Pulmonary artery endothelial cell (primary cell): ENCODE data around the gene LONP1. TPM values are rescaled to one million over a fixed set of nuclear protein-coding genes. Genes with fewer than 3 reads are reported as not detected.
"Not testable (repeated sequence)": the region's sequence is repeated elsewhere in the genome, so short reads cannot be mapped to it uniquely, and the experiment has no call there.

Source experiments
- DNase-seq: peaks from one replicate; pipeline ENCODE4 v3.0.0-alpha.2; 2011; ENCODE audit warnings: low read depth, low spot score
- total RNA-seq: library from RNA; depleted of rRNA; stranded (reverse); fragments of >200 nt; gene quantifications from 2 replicates; pipeline ENCODE4 v1.2.3, GENCODE V29; 2014

Gene LONP1
- total RNA-seq, 1 donor from 2014 or later, result 116 TPM

- no peak for DNase-seq
These were observed 25.6 kb downstream of the LONP1 start for GRCh38 chr19:5694167-5694955.

DNA sequence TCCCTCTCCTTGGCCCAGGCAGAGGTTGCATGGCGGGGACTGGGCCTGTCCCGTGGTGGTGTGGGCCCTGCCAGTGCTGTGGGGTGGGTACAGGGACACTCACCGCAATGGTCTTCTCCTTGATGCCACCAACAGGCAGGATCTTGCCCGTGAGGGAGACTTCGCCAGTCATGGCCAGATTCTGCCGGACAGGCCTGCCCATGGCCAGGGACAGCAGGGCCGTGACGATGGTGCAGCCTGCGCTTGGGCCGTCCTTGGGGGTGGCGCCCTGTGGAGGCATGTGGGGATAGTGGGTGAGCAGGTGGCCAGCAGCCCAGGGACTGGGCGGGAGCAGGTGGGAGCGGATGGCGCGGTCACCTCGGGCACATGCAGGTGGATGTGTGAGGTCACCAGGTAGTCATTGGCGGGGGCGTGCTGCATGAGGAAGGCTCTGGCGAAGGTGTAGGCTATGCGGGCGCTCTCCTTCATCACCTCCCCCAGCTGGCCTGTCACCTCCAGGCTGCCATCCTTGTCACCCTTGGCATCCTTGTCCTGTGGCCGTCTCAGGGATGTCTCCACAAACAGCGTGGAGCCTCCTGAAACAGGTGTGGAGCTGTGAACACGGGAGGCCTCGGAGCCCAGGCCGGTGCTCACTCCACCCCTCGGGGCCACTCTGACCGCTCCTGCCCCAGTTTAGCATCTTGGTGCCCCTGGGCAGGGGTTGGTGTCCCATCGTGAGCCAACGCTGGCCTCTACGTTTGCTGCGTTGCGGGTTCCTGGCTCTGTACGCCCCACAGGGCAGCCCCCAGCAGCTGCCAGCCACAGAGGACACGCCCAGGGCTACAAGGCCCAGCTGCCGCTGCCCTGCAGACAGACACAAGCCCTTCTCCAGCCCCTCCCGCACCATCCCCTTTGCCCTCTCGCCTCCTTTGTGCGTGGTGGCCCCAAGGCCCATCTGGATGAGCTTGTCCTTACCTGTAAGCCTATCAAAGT is 26.5 kb downstream of the LONP1 start:
- no peak for DNase-seq

GRCh38 chr19:5692723-5693194 is 27.2 kb downstream of the LONP1 start:
- no peak for DNase-seq

GRCh38 chr19:5691822-5692722 is 27.9 kb downstream of the LONP1 start:
- DNase-seq, result no peak

DNA sequence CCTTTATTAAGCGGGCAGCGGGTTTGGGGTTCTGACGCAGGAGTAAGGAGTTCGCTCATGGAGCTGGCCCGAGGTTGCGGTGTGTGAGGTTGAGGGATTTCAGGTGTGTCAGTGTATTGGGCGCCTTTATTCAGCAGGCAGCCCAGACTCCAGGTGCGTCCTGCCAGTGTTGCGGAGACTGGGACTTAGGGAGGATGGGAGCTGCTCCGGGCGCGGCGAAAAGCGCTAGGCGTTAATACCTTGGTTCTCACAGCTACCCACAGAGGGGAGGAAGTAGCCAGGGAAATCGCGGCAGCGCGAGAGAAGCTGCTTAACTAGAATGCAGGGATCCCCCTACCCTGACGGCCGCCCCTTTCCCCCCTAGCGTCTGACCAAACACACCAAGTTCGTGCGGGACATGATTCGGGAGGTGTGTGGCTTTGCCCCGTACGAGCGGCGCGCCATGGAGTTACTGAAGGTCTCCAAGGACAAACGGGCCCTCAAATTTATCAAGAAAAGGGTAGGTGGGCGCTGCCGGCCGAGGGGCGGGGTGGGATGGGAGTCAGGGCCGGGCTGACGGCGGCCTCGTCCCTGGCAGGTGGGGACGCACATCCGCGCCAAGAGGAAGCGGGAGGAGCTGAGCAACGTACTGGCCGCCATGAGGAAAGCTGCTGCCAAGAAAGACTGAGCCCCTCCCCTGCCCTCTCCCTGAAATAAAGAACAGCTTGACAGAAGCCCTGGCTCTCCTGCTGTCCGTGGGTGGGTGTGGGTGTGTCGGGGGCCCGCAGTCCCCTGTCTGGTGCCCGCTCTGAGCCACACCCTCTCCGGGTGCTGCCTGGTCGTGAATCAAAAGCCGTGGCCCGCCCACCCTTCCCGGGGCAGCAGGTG is 28.8 kb downstream of the LONP1 start:
- DNase-seq, result no peak

DNA sequence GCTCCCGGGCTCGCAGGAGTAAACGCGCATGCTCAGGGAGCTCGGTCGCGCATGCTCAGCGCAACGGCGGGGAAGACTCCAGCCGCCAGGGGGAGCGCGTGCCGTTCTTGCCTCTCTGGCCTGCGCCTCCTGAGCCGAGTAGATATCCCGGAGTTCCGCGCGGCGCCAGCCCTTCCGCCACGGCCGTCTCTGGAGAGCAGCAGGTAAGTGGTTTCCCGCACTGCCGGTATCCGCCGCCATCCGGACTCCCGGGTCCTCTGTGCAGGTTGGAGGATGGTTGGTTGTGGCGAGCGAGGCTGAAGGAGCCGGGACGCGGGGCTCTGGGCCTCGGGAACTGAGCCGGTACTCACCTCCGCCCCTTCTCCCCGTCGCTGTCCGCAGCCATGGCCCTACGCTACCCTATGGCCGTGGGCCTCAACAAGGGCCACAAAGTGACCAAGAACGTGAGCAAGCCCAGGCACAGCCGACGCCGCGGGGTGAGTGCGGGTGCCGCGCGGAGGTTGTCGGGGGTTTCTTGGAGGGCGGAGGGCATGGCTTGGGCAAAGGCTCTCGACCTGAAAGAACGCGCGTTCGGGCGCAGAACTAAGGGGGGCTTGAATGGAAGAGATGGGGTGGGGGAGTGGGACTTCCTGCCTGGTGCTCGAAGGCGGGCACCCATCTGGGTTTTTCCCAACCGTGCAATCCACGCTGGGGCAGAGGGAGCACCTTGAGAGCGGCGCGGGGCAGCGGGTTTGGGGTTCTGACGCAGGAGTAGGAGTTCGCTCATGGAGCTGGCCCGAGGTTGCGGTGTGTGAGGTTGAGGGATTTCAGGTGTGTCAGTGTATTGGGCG is 29.6 kb downstream of the LONP1 start, which contains the start of gene RPL36:
Gene RPL36 (plus strand): TSS at position 171 of the 830 bp plus-strand sequence. CDS start 213 bp downstream, at position 384.
- peak; percentile 87 for DNase-seq

DNA sequence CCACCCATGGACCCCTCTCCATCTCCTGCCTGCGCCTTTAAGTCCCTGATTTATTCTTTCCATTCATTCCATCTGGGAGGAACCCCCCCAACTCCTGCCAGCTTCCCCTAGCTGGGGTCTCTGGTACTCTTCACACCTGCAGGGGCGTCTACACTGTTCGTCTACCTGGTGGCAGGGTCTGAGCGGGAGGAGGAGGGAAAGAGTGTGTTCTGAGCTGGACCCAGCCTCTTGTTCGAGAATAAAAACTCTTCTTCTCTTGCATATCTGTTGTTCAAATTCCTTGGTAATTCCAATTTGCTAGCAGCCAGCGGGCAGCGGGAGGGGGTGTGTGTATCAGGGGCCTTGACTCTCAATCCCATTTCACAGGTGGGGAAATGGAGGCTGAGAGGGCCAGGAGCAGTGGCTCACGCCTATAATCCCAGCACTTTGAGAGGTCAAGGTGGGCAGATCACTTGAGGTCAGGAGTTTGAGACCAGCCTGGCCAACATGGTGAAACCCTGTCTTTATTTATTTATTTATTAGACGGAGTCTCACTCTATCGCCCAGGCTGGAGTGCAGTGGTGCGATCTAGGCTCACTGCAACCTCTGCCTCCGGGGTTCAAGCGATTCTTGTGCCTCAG is 31.6 kb downstream of the LONP1 start:
- DNase-seq, result not testable (repeated sequence)

- DNase-seq, result no peak
These were observed 32.4 kb downstream of the LONP1 start for GRCh38 chr19:5687360-5688198.

GRCh38 chr19:5686647-5687359 is 33.1 kb downstream of the LONP1 start:
- DNase-seq, result peak; percentile 56

DNA sequence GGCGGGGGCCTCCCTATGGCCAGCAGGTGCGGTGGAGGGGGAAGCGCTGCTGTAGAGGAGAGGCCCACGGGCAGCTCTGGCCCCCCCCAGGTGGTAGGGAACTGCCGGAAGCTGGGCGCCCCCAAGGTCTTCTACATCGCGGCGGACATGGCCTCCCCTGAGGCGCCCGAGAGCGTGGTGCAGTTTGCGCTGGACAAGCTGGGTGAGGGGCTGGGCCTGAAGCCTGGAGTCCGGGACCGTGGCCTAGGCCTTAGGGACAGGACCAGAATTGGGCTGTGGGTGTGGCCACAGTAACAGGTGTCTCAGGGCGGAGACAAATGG is 33.7 kb downstream of the LONP1 start:
- DNase-seq, result no peak

- DNase-seq, result no peak
These were observed 35.1 kb downstream of the LONP1 start for GRCh38 chr19:5684694-5685430.

- DNase-seq, result no peak
These were observed 36.6 kb downstream of the LONP1 start for GRCh38 chr19:5683177-5683886.

DNA sequence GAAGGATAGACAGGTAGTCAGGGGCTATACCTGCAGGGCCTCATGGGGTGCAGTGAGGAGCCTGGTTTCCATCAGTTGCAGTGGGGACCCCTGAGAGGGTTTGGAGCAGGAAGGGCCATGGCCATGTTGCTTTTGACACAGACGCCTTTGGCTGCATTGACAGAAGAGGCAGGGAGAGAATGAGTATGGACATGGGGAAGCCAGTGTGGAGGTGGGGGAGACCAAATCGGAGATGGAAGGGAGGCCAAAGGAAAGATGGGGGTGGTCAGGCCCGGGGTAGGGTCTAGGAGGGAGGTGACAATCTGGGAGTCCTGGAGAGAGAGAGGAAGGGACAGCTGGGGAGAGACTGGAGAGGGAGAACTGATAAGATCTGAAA is 37.9 kb downstream of the LONP1 start:
- no peak for DNase-seq

GRCh38 chr19:5681391-5682106 is 38.4 kb downstream of the LONP1 start:
- no peak for DNase-seq
